Measurements from ENCODE around the gene ABHD10. TPM values are rescaled to one million over a fixed set of nuclear protein-coding genes. Genes with fewer than 3 reads are reported as not detected.

The ABHD10 gene
- total and polyA plus RNA-seq, 10 of the 15 experiments (the other 5 are each of a cell fraction or from before 2014, with no cell fraction given) = 12.3 to 51.0 (median 28.9) TPM

- Histone ChIP-seq H3K4me3 (no peak overlapping the region), H3K9me3 (replicated peaks; ENCODE audit: control insufficient read depth, insufficient read depth, low read length) (no peaks in the 10 kb centered on the region), H4K20me1 (ENCODE audit: control insufficient read depth, insufficient read depth) (no peaks in the 10 kb centered on the region), H3K9ac (ENCODE audit: control insufficient read depth, insufficient read depth, low read length) (no peak overlapping the region), H2AFZ (ENCODE audit: control insufficient read depth, low read depth, low read length) (no peak overlapping the region), H3K36me3 (ENCODE audit: control insufficient read depth in 2 of 2, insufficient read depth in 2 of 2, low read length in 1 of 2) (no peaks in the 10 kb centered on the region), H3K27ac (ENCODE audit: control insufficient read depth, insufficient read depth) (no peak overlapping the region), H3K27me3 (replicated peaks in 1 of 2; ENCODE audit: control insufficient read depth in 2 of 2, insufficient read depth in 2 of 2, low read length in 1 of 2) (peaks cover 2 to 4% of the 10 kb centered on the region in 2 experiments), H3K4me2 (ENCODE audit: control insufficient read depth, insufficient read depth) (no peak overlapping the region), H3K4me1 (ENCODE audit: control insufficient read depth, insufficient read depth, low read length) (no peaks in the 10 kb centered on the region), H3K79me2 (ENCODE audit: control insufficient read depth, insufficient read depth, low read length) (no peaks in the 10 kb centered on the region)
- POLR2A ChIA-PET = no interaction called here
- 0% methylated on average over 1 of the region's 1 CpG for WGBS (ENCODE audit: insufficient coverage, insufficient replicate concordance, low lambda C conversion rate, missing lambda C conversion rate)
- ATAC-seq = no peak
- no peak for DNase-seq (ENCODE audit: low read depth, low spot score)
- SMC1A ChIA-PET (ENCODE audit: uncharacterized antibody, unreplicated experiment) = interaction anchor here (0.8 to 1.9 kb wide), 4 partner anchors 10 to 254 kb away, joined by 3 to 8 read pairs (median 3); no protein-coding TSS in a partner anchor
- no TSS peak for BruUV-seq (replicated peaks)
- no peak for TF ChIP-seq PAX8 (IDR thresholded peaks at IDR 0.05)
- TF ChIP-seq ZNF274 (IDR thresholded peaks at IDR 0.05; ENCODE audit: insufficient read depth, insufficient read length) = no peak
- no peak for TF ChIP-seq IKZF1 (conservative IDR thresholded peaks at IDR 0.05)
- TF ChIP-seq CHD1 (IDR thresholded peaks at IDR 0.05; ENCODE audit: low read depth, low read length) = no peak
- in situ Hi-C loops (cut with MboI) (no loop called here), intact Hi-C loops (cut with micrococcal nuclease; ENCODE audit: unreplicated experiment) (no loop called here)
- no peak for FAIRE-seq
- CTCF ChIA-PET = no interaction called here
- RAD21 ChIA-PET (ENCODE audit: unreplicated experiment) = no interaction called here
Observed at GRCh38 chr3:111947231-111947630, 31.6 kb upstream of the ABHD10 start.

GRCh38 chr3:111948786-111949185 is 30.0 kb upstream of the ABHD10 start:
- WGBS (ENCODE audit: insufficient coverage, insufficient replicate concordance, low lambda C conversion rate, missing lambda C conversion rate) = 39% methylated on average over 9 of the region's 9 CpGs
- intact Hi-C loops (cut with micrococcal nuclease; ENCODE audit: unreplicated experiment) (no loop called here), in situ Hi-C loops (cut with MboI) (no loop called here)
- ATAC-seq (no peak), DNase-seq (ENCODE audit: low read depth, low spot score) (no peak), FAIRE-seq (no peak)
- BruUV-seq (replicated peaks) = no TSS peak
- Histone ChIP-seq H3K9me3 (replicated peaks; ENCODE audit: control insufficient read depth, insufficient read depth, low read length) (no peaks in the 10 kb centered on the region), H3K27ac (ENCODE audit: control insufficient read depth, insufficient read depth) (no peak overlapping the region), H3K4me3 (no peak overlapping the region), H2AFZ (ENCODE audit: control insufficient read depth, low read depth, low read length) (no peak overlapping the region), H3K4me2 (ENCODE audit: control insufficient read depth, insufficient read depth) (no peak overlapping the region), H3K9ac (ENCODE audit: control insufficient read depth, insufficient read depth, low read length) (no peak overlapping the region), H3K36me3 (ENCODE audit: control insufficient read depth in 2 of 2, insufficient read depth in 2 of 2, low read length in 1 of 2) (no peaks in the 10 kb centered on the region), H3K79me2 (ENCODE audit: control insufficient read depth, insufficient read depth, low read length) (no peaks in the 10 kb centered on the region), H4K20me1 (ENCODE audit: control insufficient read depth, insufficient read depth) (no peaks in the 10 kb centered on the region), H3K27me3 (replicated peaks in 1 of 2; ENCODE audit: control insufficient read depth in 2 of 2, insufficient read depth in 2 of 2, low read length in 1 of 2) (peaks cover 2 to 4% of the 10 kb centered on the region in 2 experiments), H3K4me1 (ENCODE audit: control insufficient read depth, insufficient read depth, low read length) (no peaks in the 10 kb centered on the region)
- ChIA-PET POLR2A (no interaction called here), RAD21 (ENCODE audit: unreplicated experiment) (no interaction called here), SMC1A (ENCODE audit: uncharacterized antibody, unreplicated experiment) (interaction anchor here (1.9 kb wide), 1 partner anchor 8 kb away, joined by 8 read pairs; no protein-coding TSS in a partner anchor), CTCF (no interaction called here)
- TF ChIP-seq SPI1 (IDR thresholded peaks at IDR 0.05; ENCODE audit: borderline replicate concordance, insufficient read depth, low read depth, low read length) (no peak), NFYA (IDR thresholded peaks at IDR 0.05; ENCODE audit: borderline replicate concordance, low read depth, low read length) (no peak), USF1 (IDR thresholded peaks at IDR 0.05; ENCODE audit: borderline replicate concordance, extremely low read length, insufficient read depth, low read depth, low read length) (no peak), ZZZ3 (IDR thresholded peaks at IDR 0.05; ENCODE audit: control insufficient read depth, insufficient read length, low read depth) (no peak), GABPA (IDR thresholded peaks at IDR 0.05; ENCODE audit: low read depth) (no peak), MYB (IDR thresholded peaks at IDR 0.05; ENCODE audit: borderline replicate concordance, low read depth, low read length) (no peak), SREBF1 (IDR thresholded peaks at IDR 0.05; ENCODE audit: low read length) (no peak), USF2 (IDR thresholded peaks at IDR 0.05; ENCODE audit: borderline replicate concordance, low read depth, low read length) (no peak), ZBTB33 (IDR thresholded peaks at IDR 0.05) (no peak), EED (IDR thresholded peaks at IDR 0.05; ENCODE audit: low read depth) (no peak), RELA (IDR thresholded peaks at IDR 0.05; ENCODE audit: borderline replicate concordance, partially characterized antibody) (no peak), ASH2L (IDR thresholded peaks at IDR 0.05; ENCODE audit: borderline replicate concordance, low read depth) (no peak)

Measured in GM12878 (cell line).